GM12878 (cell line): Measurements from ENCODE around the gene CASS4. TPM values are rescaled to one million over a fixed set of nuclear protein-coding genes. Genes with fewer than 3 reads are reported as not detected.

ENCODE experiments used
- ATAC-seq: fragments of 200-7000 bp; cut with Tn5 transposase; 3 replicates; pipeline ENCODE4 v1.9.1; 2020; ENCODE audit warnings: mild to moderate bottlenecking, moderate library complexity
- BruUV-seq: library from RNA; stranded (reverse); fragments of 400-500 nt; replicated peaks from 2 replicates; lab custom pipeline; 2021; lab: Mats Ljungman, UMichigan
- CTCF ChIA-PET: fragments of 300-600 bp; sonication (Branson Sonifier 250); formaldehyde crosslinking; extraction: SDS; loops from one replicate; lab custom pipeline; 2021; ENCODE audit warnings: inconsistent platforms; lab: Yijun Ruan, JAX
- POLR2A ChIA-PET: fragments of 350-600 bp; formaldehyde crosslinking; extraction: SDS; loops from one replicate; lab custom pipeline; 2021; ENCODE audit warnings: inconsistent platforms; lab: Charles Lee
- RAD21 ChIA-PET: fragments of 300-600 bp; sonication (Branson Sonifier 250); formaldehyde crosslinking; loops from one replicate; lab custom pipeline; 2023; ENCODE audit warnings: antibody characterized with exemption; ENCODE audit not compliant: unreplicated experiment; lab: Charles Lee
- SMC1A ChIA-PET: fragments of 300-600 bp; sonication (Branson Sonifier 250); formaldehyde crosslinking; loops from one replicate; lab custom pipeline; 2023; ENCODE audit not compliant: unreplicated experiment, uncharacterized antibody; lab: Charles Lee
- DNase-seq: peaks from one replicate; pipeline ENCODE4 v3.0.0-alpha.2; 2011; ENCODE audit warnings: low read depth, low spot score
- FAIRE-seq: peaks from 3 replicates; lab custom pipeline; 2011; peaks lifted over from hg19 to GRCh38; lab: Jason Lieb, UNC
- H2AFZ ChIP-seq: 2 replicates; pipeline ENCODE4 v1.6.0; 2011; ENCODE audit warnings: low read depth, low read length, control low read depth; ENCODE audit not compliant: control insufficient read depth
- H3K27ac ChIP-seq: 2 replicates; pipeline ENCODE4 v1.5.1; 2011; ENCODE audit warnings: control low read depth; ENCODE audit not compliant: control insufficient read depth, insufficient read depth
- H3K27me3 ChIP-seq, 2 experiments: replicated peaks in 1 of 2; 2 replicates each; pipeline versions ENCODE4 v1.6.0 to v1.6.1; 2011; ENCODE audit warnings: low read length in 1 of 2; ENCODE audit not compliant: control insufficient read depth in 2 of 2, insufficient read depth in 2 of 2
- H3K36me3 ChIP-seq, 2 experiments: 2 replicates each; pipeline ENCODE4 v1.5.1; 2011; ENCODE audit warnings: low read length in 1 of 2; ENCODE audit not compliant: control insufficient read depth in 2 of 2, insufficient read depth in 2 of 2
- H3K4me1 ChIP-seq: 2 replicates; pipeline ENCODE4 v1.6.1; 2011; ENCODE audit warnings: mild to moderate bottlenecking, low read length, moderate library complexity, mixed read lengths; ENCODE audit not compliant: control insufficient read depth, insufficient read depth
- H3K4me2 ChIP-seq: 2 replicates; pipeline ENCODE4 v1.6.0; 2011; ENCODE audit warnings: control low read depth; ENCODE audit not compliant: control insufficient read depth, insufficient read depth
- H3K4me3 ChIP-seq: fragments of 200-600 bp; sonication (generic); 2 replicates; pipeline ENCODE4 v1.5.1; 2016
- H3K79me2 ChIP-seq: 2 replicates; pipeline ENCODE4 v1.6.0; 2011; ENCODE audit warnings: low read length; ENCODE audit not compliant: control insufficient read depth, insufficient read depth
- H3K9ac ChIP-seq: 2 replicates; pipeline ENCODE4 v1.8.0; 2011; ENCODE audit warnings: low read length, control low read depth, mixed read lengths; ENCODE audit not compliant: control insufficient read depth, insufficient read depth
- H3K9me3 ChIP-seq: replicated peaks from 3 replicates; pipeline ENCODE4 v1.5.1; 2011; ENCODE audit warnings: mild to moderate bottlenecking, low read length; ENCODE audit not compliant: control insufficient read depth, insufficient read depth
- H4K20me1 ChIP-seq: 2 replicates; pipeline ENCODE4 v1.6.0; 2011; ENCODE audit not compliant: control insufficient read depth, insufficient read depth
- BACH1 ChIP-seq: fragments of 450-650 bp; IDR thresholded peaks from 2 replicates; pipeline ENCODE4 v1.6.1; 2017; ENCODE audit warnings: mild to moderate bottlenecking, borderline replicate concordance
- BCL11A ChIP-seq: IDR thresholded peaks from 2 replicates; pipeline ENCODE4 v1.6.1; 2011; ENCODE audit warnings: low read depth, low read length
- CBX5 ChIP-seq: sonication (generic); IDR thresholded peaks from 2 replicates; pipeline ENCODE4 v1.6.1; 2016; ENCODE audit warnings: low read depth, moderate library complexity, mild to moderate bottlenecking, inconsistent platforms
- CHD4 ChIP-seq: fragments of 200-600 bp; sonication (generic); IDR thresholded peaks from 2 replicates; pipeline ENCODE4 v1.6.1; 2016; ENCODE audit warnings: mild to moderate bottlenecking
- FOXM1 ChIP-seq: IDR thresholded peaks from 2 replicates; pipeline ENCODE4 v1.6.1; 2012; ENCODE audit warnings: low read depth, mild to moderate bottlenecking, inconsistent platforms, low read length, moderate library complexity
- HCFC1 ChIP-seq: fragments of 150-350 bp; IDR thresholded peaks from 2 replicates; pipeline ENCODE4 v1.6.1; 2014; ENCODE audit warnings: low read length
- LARP7 ChIP-seq: fragments of 450-650 bp; IDR thresholded peaks from 2 replicates; pipeline ENCODE4 v1.6.1; 2017; ENCODE audit warnings: mild to moderate bottlenecking
- MEF2A ChIP-seq: IDR thresholded peaks from 2 replicates; pipeline ENCODE4 v1.6.1; 2011; ENCODE audit warnings: low read depth, mild to moderate bottlenecking, low read length, moderate library complexity; ENCODE audit not compliant: insufficient read depth
- MYC ChIP-seq: IDR thresholded peaks from 2 replicates; pipeline ENCODE4 v1.6.1; 2011; ENCODE audit warnings: mild to moderate bottlenecking, low read length, moderate library complexity, inconsistent platforms; ENCODE audit not compliant: insufficient read depth, insufficient replicate concordance, insufficient read length, severe bottlenecking
- PRDM15 ChIP-seq: fragments of 450-650 bp; formaldehyde crosslinking; IDR thresholded peaks from 2 replicates; pipeline ENCODE4 v1.4.0; 2020; ENCODE audit warnings: mild to moderate bottlenecking, moderate library complexity
- RB1 ChIP-seq: fragments of 450-650 bp; formaldehyde crosslinking; IDR thresholded peaks from 2 replicates; pipeline ENCODE4 v1.6.1; 2017; ENCODE audit warnings: mild to moderate bottlenecking, borderline replicate concordance
- ZBTB40 ChIP-seq: fragments of 450-650 bp; IDR thresholded peaks from 2 replicates; pipeline ENCODE4 v1.6.1; 2016; ENCODE audit warnings: mild to moderate bottlenecking, moderate library complexity, borderline replicate concordance
- ZNF274 ChIP-seq: IDR thresholded peaks from one replicate; pipeline ENCODE4 v1.8.0; 2011; ENCODE audit not compliant: insufficient read length, insufficient read depth
- WGBS: methylation state at CpG from one replicate; pipeline ENCODE4 v1.1.6; 2016; ENCODE audit warnings: low lambda C conversion rate; ENCODE audit not compliant: insufficient replicate concordance, insufficient coverage; ENCODE audit errors: missing lambda C conversion rate; 5-methylcytosine and 5-hydroxymethylcytosine counted together
- in situ Hi-C: fragments of 300-500 bp; cut with MboI; formaldehyde crosslinking; loops from 9 replicates; pipeline ENCODE4 v1.14.3; 2018; ENCODE audit warnings: mixed read lengths
- intact Hi-C: fragments of 100-400 bp; cut with micrococcal nuclease; formaldehyde crosslinking; loops from one replicate; pipeline ENCODE4 v1.14.2; 2022; ENCODE audit not compliant: unreplicated experiment
- polyA plus RNA-seq, 11 experiments: library from polyadenylated mRNA; depleted of rRNA in 4 of 11; unstranded in 6 of 11; stranded (reverse) in 5 of 11; fragments of >200 nt; fragmentation: Nextera tagmentation in 4 of 11; fragmentation: Illumina TruSeq in 1 of 11; extraction: Ambion mirVana in 4 of 11; extraction: Trizol in 1 of 11; gene quantifications; 1 replicate in 1 of 11; 2 replicates in 10 of 11; pipeline versions ENCODE4 v1.2.1 to v1.2.3, GENCODE V29; 2011 to 2016; ENCODE audit warnings: inconsistent platforms in 2 of 11, missing spikeins in 2 of 11, low read depth in 1 of 11
- total RNA-seq, 4 experiments: library from RNA; depleted of rRNA in 3 of 4; stranded (reverse); fragments of >200 nt in 3 of 4; fragmentation: Illumina TruSeq in 1 of 4; extraction: Trizol in 1 of 4; gene quantifications; 2 replicates each; pipeline versions ENCODE4 v1.2.1 to v1.2.3, GENCODE V29; 2013 to 2021

The CASS4 gene
- total and polyA plus RNA-seq, 10 of the 15 experiments (the other 5 are each of a cell fraction or from before 2014, with no cell fraction given), result 0.04 to 0.24 (median 0.11) TPM; not detected in 1

GRCh38 chr20:56383334-56383733 is 28.7 kb upstream of the CASS4 start:
- Histone ChIP-seq H2AFZ (no peak overlapping the region), H4K20me1 (peaks cover 3% of the 10 kb centered on the region), H3K4me3 (no peak overlapping the region), H3K9me3 (no peaks in the 10 kb centered on the region), H3K79me2 (peaks cover 11% of the 10 kb centered on the region), H3K4me1 (no peaks in the 10 kb centered on the region), H3K36me3 (peaks cover 10 to 37% of the 10 kb centered on the region in 2 experiments), H3K9ac (no peak overlapping the region), H3K27me3 (no peaks in the 10 kb centered on the region), H3K4me2 (no peak overlapping the region), H3K27ac (no peak overlapping the region)
- ChIA-PET POLR2A (interaction anchor here (0.5 to 0.8 kb wide), 2 partner anchors 30 to 93 kb away, joined by 3 to 6 read pairs; no protein-coding TSS in a partner anchor), SMC1A (interaction anchor here (1.4 to 3.4 kb wide), 3 partner anchors 7 to 16 kb away, joined by 3 to 10 read pairs (median 10); no protein-coding TSS in a partner anchor), RAD21 (interaction anchor here (1.4 kb wide), 1 partner anchor 25 kb away, joined by 3 read pairs; the partner anchor contains the start of gene FAM210B), CTCF (interaction anchor here (0.9 to 2.2 kb wide), 4 partner anchors 9 to 1930 kb away, joined by 3 to 8 read pairs (median 4); partner anchors contain the start of genes AURKA, CSTF1 and MC3R)
- in situ Hi-C loops (no loop called here), intact Hi-C loops (no loop called here)
- peak; percentile 57 for FAIRE-seq
- TF ChIP-seq ZNF274 (no peak), BCL11A (no peak), MEF2A (no peak), FOXM1 (no peak), CHD4 (no peak), PRDM15 (no peak), HCFC1 (no peak), RB1 (no peak), ZBTB40 (no peak), CBX5 (no peak), LARP7 (no peak), BACH1 (no peak), MYC (no peak)
- 92% methylated on average over 8 of the region's 8 CpGs for WGBS
- no TSS peak for BruUV-seq
- DNase-seq, result no peak
- no peak for ATAC-seq
